NK-92 (cell line): ENCODE measurements around the gene DAND5.

Source experiments
- DNase-seq: peaks from one replicate; lab custom pipeline; 2025; ENCODE audit not compliant: unreplicated experiment; lab: John Stamatoyannopoulos, UW

The DAND5 gene

DNA sequence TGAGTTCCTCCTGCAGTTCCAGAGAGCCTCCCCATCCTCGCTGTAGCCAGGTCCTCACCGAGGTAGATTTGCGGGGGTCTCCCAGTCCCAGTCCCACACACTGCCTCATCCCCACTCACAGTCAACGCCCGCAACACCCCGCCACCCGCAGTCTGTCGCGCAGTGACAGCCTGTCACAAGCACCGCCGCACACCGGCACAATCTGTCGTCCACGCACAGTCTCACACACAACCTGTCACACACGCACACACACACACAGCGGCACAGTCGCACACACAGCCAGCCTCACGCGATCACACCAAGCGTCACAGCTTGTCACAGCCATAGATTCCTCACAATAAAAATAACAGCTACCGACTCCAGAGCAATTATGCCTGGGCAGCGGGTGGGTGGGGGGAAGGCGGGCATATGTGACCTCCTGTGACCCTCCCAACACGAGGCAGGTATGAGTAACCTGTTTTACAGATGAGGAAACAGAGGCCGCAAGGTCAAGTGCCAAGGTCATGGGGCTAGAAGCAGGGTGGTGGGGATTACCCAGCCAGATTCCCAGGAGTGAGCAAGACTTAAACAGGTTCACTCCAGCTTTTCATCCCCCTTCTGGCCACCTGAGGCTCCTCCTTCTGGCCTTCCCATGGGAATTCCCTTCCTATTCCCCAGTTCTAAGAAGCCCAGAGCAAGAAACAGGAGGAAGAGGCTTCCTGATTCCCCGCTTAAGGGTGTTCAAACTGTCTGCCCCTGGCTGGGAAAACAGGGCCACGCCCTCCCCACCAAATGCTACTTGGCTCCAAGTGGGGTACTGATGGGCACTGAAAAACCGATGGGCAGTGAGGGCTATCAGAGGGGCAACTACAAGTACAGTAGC, 39.8 kb downstream of the DAND5 start:
- no peak for DNase-seq

DNA sequence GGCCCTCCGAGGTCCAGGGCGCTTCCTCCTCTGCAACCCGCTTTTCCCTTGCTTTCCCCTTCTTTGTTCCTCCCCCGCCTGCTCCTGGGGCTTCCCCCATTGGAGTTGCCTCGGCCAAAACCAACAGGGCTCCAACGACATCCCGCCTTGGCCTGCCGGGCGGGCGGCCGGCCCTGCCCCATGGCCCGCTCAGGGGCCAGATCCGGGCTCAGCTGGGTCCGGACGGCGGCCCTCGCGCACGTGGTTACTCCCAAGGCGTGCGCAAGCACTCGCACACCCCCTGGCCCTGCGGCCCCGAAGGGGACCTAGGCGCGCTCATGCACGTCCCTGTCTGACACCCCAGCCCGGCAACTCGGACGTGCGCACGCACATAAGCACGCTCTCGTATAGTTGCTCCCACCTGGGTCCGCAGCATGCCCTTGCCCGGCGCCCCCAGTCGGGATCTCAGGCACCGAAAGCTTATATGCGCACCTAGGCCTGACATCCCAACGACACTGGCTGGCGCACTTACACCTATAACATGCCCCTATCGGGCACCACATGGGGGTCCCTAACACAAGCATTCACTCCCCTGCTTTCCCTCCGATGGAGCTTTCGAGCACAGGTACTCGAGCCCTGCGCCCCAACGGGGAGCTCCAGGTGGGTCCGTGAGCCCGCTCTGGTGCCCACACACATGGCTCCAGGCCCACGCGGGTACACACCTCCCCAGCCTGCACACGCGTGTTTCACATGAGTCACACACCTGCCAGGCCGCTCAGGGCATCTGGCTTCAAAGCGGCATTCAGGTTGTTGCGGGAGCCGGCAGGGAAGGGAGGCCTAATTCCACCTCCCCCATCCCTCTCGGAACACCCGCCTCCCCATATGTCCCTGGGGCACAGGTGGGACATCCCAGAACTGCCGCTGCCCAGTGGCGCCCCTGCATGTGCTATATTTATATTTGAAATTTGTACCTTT, 40.9 kb downstream of the DAND5 start:
- no peak for DNase-seq

DNA sequence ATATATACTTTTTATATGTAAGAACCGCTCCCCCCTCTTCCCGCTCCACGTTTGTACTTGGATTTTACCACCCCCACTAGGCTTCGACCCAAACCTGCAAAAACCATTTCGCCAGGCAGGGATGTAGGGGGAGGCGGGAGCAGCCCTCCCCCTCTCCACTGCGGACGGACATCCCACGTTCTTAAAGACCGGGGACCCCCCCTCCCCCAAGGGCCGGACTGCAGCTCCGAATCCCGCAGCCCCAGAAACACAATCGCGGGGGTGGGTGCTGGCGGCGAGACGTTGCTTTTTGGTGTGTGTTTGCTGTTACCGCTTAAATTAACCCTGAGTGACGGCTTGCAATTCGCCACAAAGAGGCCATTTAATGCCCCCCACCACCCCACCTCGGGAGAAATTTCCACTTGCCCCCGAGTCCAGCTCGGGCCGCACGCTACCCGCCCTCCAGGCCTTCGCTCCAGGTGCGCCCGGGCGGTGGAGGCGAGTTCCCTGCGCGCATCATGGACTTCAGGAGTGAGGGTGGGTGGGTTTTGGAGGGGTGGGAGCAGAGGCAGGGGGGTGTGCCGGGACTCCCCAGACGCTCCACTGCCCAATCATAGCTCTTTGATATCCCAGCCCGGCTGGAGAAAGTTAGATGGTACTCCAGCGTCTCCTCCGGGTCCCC, 41.7 kb downstream of the DAND5 start:
- DNase-seq: no peak

DNA sequence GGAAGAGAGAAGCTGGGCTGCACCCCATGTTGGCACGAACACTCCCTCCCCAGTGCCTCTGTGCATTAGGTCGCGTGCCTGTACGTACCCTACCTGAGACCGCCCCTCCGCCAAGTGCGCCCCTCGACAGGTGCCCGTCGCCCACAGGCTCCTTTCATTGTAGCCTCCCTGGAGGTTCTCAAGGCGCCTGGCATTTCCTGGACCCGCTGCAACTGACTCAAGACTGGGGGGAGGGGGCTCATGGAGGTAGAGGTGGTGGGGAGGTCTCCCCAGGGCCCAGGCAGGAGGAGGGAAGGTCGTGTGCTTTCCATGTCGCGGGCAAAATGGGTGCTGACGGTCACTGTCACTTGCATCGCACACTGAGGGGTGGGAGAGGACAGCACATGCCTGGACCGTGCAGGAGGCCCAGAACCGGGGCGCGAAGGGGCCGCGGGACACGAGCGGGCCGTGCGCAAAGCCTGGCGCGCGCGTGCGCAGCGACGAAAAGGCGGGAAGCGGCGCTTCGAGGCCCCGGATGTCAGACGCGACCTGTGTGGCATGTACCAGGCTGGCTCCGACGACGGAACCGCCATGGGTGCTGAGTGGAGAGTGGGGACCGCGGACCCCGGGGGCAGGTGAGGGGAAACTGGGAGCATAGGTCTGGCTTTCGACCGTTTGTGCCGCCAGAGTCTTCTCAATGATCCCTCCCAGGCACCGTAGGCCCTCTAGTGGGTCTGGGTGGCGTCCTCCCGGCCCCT, 42.4 kb downstream of the DAND5 start:
- no peak for DNase-seq

DNA sequence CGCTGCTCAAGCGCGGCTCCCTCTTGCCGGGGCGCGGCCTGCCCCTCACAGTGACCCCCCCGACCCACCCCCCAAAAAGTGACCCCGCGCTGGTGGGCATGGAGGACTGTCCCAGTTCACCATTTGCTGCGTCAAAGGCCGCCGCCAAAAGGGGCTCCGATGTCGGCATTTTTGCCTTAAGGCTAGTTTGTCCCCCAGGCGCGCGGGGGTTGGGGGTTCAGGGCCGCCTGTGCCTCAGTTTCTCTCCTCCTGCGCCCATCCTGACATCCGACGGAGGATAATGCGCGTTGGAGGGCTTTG, 43.0 kb downstream of the DAND5 start:
- no peak for DNase-seq

DNA sequence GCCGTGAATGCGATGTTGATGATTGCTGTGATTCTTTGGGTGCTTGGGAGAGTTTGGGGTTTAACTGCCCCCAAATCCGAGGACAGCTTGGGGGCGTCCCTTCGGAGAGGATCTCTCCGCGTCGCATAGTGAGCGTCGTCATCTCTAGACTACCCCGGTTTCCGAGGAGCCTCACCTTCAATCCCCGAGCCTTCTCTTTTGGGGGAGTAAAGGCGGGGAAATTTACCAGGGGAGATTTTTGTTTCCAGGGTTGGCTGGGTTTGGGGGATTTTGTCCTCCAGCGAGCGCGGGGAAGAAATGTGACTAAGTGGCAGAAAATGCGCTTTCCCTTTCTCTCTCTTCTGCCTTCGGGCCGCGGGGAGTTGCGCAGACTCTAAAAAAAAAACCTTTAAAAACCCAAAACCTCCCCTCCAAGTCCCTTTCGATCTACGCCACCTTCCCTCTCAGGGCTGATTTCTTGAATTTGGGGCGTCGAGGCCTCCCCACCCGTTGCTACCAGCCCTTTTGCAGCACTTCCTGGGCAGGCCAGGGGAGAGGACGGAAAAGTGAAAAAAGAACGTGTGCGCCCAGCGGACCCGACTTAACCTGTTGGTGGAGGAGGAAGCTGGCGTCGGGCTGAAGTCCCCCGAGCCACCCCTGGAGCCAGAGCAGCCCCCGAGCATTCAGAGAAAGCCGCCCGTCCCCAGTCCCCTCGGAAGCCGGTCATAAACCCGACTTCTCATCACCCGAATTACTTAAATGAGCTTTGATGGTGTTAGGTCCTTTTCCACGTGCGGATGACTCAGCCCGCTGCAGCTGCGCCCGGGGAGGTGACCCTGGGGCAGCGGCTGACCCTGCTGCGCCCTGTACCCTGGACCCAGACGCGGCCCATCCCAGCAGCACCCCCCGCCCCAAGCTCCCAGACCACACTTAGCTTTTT, 43.6 kb downstream of the DAND5 start:
- no peak for DNase-seq

DNA sequence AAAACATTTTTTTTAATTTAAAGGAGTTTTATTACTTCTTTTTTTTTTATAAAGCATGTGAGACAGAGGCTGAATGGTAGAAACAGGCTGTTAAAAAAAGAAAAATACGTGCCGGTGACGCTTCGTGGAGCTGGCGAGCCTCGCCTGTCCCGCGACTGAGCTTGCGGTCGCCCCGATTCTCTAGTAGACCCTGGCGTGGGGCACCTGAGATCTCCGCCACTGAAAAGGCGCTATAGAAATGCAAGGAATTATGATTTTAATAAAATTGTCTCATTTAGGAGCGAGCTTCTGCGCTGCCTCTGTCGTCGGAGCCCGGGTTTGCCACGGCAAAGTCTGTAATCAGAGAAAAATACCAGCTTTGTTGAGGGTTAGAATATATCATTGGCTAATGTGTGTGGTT, 44.3 kb downstream of the DAND5 start:
- no peak for DNase-seq

DNA sequence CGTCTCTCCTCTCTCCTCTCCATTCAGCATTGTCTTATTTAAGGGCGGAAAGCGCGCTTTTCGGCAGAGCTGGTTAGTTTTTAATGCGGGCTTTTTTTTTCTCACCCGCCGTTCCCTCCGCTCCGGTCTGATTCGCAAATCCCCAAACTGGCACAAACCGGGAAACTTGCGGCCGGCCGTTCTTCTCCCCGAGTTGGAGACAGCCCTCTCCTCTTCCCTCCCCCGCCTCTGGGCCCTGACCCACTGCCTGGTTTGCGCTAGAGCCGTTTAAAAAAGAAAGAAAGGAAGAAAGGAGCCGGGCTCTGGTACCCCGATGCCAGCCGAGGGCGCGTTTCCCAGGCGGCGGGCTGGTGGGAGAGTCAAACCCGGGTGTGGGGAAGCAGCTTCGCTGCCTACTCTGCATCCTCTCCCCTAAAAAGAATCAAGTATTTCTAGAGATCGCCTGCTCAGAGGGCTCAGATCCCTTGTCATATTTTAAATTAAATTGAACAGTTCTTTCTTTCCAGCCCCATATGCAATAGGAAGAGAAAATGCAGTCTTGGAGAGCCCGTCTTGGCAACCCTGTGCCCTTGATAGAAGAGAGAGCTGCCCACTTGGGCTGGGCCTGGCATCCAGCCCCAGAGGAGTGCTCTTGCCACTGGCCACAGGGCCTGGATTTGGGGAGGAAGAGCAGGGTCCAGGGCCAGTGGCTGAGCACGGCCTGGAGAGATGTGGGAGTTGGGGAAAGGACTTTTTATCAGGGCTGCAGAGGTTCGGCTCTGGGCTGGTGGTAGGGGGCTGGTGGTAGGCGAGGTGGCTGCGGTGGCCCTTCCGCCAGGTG, 44.9 kb downstream of the DAND5 start:
- DNase-seq: no peak

DNA sequence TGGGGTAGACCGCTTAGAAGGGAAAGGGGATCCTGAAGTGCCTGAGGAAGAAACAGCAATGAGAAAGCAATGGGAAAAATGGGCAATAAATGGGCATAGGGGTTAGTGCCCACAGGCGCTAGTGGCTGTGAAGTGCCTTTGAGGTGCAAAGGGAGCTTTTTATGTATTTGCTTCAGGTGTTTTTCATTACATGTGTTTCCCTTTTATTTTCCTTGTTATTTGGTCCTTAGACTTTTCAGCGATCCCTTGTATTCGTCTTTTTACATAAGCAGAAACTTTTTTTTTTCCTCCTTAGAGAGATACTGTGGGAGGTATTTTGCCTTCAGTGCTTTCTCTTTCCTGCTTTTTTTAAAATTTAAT, 45.5 kb downstream of the DAND5 start:
- no peak for DNase-seq

DNA sequence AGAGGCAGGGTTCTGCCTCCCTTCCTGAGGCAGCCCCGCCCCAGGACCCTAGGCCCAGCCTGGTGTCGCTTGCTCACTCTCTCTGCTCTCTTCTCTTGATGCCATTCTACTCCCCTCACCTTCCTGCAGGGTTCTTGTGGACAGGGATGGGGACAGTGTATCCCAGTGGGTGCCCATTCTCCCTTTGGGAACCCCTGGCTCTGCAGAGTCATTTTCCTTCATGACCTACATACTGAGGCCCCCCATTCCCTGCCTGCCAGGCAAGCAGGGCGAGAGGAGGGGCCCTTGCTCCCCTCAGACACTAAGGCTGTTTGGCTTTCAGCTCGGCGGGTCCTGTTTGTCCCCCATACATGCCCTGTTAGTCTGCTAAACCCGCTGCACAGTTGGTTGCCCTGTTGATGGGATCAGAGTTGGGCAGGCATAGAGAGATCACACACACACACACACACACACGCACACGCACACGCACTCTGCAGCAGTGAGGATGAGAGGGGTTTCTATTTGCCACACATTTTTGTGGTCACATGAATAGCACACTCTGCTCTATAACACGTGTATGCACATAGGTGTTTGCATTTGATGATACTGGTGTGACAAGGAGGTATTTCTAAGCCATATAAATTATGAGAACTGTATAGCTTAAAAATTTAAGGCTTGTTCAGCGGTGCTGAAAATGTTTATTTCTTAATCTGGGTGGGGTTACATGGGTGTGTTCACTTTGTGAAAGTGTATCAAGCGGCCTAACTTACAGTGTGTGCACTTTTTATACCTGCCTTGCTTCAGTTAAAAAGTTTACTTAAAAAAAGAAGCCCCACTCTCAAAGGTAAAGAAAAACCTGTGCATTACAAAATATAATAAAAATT, 46.2 kb downstream of the DAND5 start:
- no peak for DNase-seq

DNA sequence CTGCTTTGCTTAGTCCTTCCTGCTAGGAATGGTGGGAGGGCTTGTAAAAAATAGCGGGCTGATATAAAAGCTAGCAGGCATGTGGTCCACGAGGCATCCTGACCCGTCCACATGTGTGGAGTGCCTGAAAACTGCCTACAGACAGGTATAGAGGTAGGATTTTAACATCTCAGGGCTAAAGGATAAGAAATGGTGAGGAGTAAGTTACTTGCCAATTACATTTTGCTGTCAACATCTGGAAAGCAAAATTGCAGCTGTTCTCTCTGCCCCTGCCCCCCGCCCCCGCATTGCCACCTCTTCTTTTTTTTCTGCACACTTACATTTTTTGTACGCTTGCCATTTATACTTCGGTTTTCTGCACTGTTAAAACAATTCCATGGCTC, 46.9 kb downstream of the DAND5 start:
- DNase-seq: no peak

DNA sequence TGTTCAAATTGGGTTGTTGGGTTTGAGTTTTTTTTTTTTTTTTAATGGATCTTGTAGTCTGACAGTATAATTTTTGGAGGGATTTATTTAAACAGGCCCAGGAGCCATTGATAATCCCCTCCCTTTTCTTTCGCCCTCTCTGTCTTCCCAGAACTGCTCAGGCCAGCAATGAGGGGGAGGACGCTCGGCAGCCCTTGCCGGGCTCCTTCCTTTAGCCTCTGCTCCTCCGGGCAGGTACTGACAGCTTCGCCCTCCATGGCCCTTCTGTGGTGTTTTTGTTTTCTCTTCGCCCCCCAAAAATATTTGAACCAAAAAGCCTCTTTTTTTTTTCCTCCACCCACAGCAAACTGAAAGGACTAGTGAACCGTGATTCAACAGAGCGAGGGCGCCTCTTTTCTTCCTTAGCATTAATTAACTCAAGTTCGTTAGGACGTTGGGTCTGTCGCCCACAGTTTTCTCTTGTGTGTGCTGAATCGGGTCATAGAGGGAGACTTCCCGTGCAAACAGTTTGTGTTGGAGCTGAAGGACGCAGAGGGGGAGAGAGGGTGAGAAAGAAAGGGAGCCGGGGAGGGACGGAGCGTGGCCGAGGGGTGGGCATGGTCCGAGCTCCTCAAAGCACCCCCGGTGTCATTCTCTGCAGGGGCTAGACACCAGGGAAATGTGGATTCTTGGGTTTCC, 47.4 kb downstream of the DAND5 start:
- no peak for DNase-seq

DNA sequence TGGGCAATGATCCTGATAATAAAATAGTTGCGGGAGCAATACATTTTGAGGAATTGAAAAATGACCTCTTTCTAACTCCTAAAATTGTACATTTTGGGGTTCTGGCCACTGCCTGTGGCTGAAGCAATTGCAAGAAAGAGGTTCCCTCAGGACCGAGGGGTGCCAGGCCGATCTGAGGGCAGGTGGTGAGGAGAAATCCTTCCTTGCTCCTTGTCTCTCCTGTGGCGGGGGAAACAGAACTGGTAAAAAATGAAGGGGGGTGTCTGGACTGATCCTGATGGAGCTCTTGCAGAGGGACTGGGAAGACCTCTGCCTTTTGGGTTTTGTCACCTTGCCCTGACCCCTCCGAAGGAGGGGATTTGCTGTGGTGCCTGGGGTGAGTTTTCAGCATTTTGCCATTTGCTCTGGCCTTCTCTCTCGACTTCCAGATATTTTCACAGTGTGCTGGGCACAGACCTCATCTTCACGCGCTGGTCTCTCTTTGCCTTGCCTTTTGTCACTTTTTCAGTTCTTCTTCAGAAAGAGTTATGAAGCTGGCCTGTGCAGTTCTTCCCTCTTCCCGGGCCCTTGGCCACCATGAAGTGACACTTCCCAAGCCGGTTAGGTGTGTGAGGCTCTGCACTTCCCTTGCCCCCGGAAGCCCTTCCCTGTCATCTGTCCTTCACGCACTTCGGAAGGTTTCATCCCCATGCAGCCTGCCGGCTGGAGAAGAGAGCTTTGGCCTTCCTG, 48.1 kb downstream of the DAND5 start:
- no peak for DNase-seq

DNA sequence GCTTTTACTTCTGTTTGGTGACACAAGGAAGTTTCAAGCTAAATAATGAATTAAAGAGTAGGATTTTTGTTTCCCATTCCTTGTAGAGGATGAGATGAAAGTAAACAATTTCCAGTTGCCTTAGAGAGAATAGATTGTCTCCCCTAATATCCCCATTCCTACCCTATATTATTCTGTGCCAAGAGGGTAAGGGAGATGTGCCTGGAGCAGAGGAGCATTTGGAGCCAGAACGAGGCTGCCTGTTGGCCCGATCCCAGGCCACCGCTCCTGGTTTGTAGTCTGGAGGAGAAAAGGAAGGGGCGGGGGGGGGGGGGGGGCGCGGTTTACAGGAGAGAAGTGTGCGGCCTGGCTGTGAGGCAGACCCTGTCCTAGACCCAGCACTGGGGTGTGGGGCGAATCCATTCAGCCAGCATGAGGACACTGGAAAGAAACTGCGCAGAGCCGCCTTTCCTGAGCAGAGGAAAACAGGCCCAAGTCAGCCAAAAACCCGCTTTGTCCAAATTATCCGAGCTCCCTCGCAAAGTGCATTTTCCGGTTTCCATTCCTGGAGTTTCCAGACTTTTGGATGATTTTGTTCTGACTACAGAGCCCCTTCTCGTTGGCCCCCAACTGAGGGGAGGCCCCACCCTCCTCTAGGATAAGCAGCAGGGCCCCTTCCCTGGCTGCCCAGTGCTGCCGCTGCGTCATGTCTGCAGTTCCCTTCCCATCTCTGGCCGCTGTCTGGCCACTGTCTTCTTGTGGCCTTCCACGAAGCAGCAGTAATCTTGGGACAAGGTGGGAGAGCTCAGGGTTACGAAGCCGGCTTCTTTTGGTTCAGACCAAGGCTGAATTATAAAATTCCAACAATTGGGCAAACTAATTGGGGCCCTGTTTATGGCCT, 48.9 kb downstream of the DAND5 start:
- DNase-seq: no peak

DNA sequence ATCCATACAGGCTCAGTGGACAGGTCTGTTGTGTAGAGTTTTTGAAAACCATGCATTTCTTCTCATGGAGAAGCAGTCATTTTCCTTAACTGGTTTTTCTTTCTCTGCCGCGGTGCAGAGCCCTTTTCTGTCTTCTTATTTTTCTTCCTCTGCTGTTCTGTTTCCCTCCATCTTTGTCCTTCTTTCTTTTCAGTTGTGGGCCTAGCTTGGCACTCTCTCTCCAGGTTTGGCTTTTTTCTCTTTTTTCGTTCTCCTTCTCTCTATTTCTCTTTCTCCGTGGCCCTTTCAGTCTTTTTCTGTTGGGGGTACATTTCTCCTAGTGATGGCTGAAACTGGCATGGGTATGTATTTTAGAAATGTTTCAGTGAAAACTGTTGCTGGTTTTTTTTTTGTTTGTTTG, 50.0 kb downstream of the DAND5 start:
- DNase-seq: no peak

DNA sequence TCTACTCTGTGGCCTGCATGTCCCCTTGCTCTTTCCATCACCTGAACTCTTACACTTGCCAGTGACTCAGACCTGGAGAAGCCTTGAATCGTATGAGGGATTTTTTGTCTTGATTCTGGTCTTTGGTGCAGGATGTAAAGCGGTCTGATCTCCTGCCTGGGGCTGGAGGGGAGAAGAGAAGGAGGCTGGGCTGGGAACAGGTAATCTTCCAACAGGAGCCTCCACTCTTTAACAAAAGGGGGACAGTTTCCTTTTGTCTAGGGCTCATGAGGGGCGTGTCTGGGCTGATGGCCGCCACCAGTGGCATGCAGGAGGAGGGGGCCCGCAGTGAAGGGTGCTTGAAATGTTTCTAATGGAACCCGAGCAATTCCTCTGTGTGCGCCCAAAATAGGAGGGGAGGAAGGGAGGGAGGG, 50.6 kb downstream of the DAND5 start:
- DNase-seq: no peak
